Measurements from ENCODE around the gene NUDT8.
"Not testable (repeated sequence)": the region's sequence is repeated elsewhere in the genome, so short reads cannot be mapped to it uniquely, and the experiment has no call there.

The NUDT8 gene

DNA sequence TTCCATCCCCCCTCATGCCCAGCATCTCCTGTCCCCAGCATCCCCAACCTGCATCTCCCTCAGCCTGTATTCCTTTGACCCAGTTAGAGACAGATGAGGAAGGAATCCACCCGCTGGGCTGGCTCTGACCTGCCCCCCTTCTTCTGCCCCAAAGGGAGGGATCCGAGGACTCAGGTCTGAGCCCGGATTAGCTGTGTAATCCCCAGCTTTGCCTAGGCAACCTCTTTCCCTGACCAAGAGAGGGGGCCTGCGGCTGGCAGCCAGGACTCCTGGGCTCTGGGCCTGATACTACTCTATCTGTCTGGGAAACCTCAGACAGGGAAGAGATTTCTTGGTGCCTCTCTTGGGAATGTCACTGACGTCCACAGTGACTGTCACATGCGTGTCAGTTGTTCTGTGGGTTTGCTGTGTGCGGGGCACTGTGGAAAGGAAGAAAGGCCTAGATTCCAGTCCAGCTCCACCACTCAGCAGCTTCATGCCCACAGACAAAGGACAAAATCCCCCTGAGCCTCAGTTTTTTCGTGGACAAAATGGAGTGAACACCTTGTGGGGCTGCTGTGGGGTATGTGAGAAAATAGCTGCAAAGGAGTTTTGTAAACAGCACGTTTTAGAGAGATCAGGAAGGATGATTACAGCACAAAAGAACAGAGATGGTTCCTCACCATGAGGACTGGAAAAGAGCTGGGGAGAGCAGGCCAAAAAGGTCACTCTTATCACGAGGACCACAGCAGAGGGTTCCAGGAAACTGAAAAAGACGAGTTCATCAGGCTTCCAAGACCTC is 24.3 kb downstream of the NUDT8 start:
- peaks cover 26% of the 10 kb centered on the region for H3K4me1 ChIP-seq (ENCODE audit: insufficient read depth, low read length)
- no peak overlapping the region; the same call in 1 of the 2 replicates for H3K27ac ChIP-seq (ENCODE audit: low read depth, low read length)
- no peak overlapping the region for H3K9ac ChIP-seq (ENCODE audit: low read depth, low read length)
- H3K9me3 ChIP-seq (ENCODE audit: insufficient read depth, low read depth, low read length): 0 out of 2 replicates have a peak, but pooled peaks cover 3% of the 10 kb centered on the region
- H3K27me3 ChIP-seq (ENCODE audit: insufficient read depth, low read length): no peaks in the 10 kb centered on the region
- WGBS: 70% methylated on average over 11 of the region's 11 CpGs
- no peak overlapping the region for H3K4me3 ChIP-seq (ENCODE audit: low read length)
- peaks cover 21% of the 10 kb centered on the region for H3K36me3 ChIP-seq (ENCODE audit: insufficient read depth, low read length)

DNA sequence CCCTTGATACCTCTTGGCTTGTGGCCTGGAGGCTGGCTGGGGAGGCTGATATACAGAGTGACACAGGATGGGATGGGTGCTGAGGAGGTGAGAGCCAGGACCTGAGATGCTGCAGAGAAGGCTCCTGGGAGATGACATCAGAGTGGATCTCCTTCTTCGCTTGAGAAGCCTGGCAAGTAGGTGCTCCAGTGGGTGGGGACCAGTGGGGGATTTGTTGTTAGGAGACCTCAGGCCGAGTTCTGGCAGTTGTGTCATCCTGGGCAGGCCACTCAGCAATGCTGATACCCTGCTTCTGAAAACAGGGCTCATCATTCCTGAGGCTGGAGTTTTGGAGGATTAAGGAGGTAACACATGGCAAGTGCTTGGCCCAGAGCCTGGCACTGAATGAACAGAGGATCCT is 24.9 kb downstream of the NUDT8 start:
- no peak overlapping the region for H3K27ac ChIP-seq (ENCODE audit: low read depth, low read length)
- WGBS: 83% methylated on average over 2 of the region's 2 CpGs
- H3K4me3 ChIP-seq (ENCODE audit: low read length): no peak overlapping the region
- H3K36me3 ChIP-seq (ENCODE audit: insufficient read depth, low read length): peaks cover 15% of the 10 kb centered on the region
- H3K27me3 ChIP-seq (ENCODE audit: insufficient read depth, low read length): no peaks in the 10 kb centered on the region
- no peak overlapping the region for H3K9ac ChIP-seq (ENCODE audit: low read depth, low read length)
- 0 out of 2 replicates have a peak, but pooled peaks cover 3% of the 10 kb centered on the region for H3K9me3 ChIP-seq (ENCODE audit: insufficient read depth, low read depth, low read length)
- H3K4me1 ChIP-seq (ENCODE audit: insufficient read depth, low read length): peaks cover 26% of the 10 kb centered on the region

DNA sequence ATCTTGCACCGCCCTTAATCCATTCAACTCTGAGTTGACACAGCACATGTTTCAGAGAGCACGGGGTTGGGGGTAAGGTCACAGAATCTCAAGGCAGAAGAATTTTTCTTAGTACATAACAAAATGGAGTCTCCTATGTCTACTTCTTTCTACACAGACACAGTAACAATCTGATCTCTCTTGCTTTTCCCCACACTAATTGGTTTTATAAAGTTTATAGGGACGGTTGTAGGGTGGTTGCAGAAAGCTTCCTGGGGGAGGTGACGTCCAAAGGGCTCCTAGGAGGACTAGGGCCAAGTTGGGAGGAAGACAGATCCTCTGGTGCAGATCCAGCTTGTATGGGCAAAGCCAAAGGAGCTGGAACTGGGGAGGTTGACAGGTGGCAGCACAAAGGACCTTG is 25.6 kb downstream of the NUDT8 start:
- H3K36me3 ChIP-seq (ENCODE audit: insufficient read depth, low read length); H3K9me3 ChIP-seq (ENCODE audit: insufficient read depth, low read depth, low read length); H3K27me3 ChIP-seq (ENCODE audit: insufficient read depth, low read length); H3K4me3 ChIP-seq (ENCODE audit: low read length): not testable (repeated sequence)
- H3K27ac ChIP-seq (ENCODE audit: low read depth, low read length): peak overlapping the region; percentile 58; the same call in 1 of the 2 replicates
- peak overlapping the region; percentile 5; the same call in 1 of the 2 replicates for H3K9ac ChIP-seq (ENCODE audit: low read depth, low read length)
- 65% methylated on average over 2 of the region's 4 CpGs for WGBS
- peaks cover 26% of the 10 kb centered on the region for H3K4me1 ChIP-seq (ENCODE audit: insufficient read depth, low read length)

DNA sequence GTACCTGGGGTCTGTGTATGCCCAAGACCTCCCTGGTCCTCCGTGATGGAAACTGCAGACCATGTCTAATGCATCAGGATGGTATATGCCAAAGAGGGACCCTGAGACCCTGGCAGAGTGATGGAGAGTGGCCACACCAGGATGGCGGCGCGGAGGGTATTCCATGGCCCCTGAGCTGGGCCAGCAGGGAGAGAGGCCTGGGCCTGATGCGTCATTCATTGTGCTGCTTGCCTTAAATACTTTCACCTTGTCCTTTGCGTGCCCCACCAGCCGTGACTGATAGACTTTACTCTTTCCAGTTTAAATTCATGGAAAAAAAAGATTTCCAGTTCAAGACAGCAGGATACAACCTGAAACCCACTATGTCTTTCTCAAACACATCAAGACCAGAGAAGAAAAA is 28.6 kb downstream of the NUDT8 start:
- no peaks in the 10 kb centered on the region for H3K36me3 ChIP-seq (ENCODE audit: insufficient read depth, low read length)
- no peak overlapping the region for H3K27ac ChIP-seq (ENCODE audit: low read depth, low read length)
- H3K9me3 ChIP-seq (ENCODE audit: insufficient read depth, low read depth, low read length): peaks cover 18% of the 10 kb centered on the region
- H3K4me3 ChIP-seq (ENCODE audit: low read length): no peak overlapping the region
- peaks cover 24% of the 10 kb centered on the region for H3K4me1 ChIP-seq (ENCODE audit: insufficient read depth, low read length)
- no peak overlapping the region for H3K9ac ChIP-seq (ENCODE audit: low read depth, low read length)
- H3K27me3 ChIP-seq (ENCODE audit: insufficient read depth, low read length): no peaks in the 10 kb centered on the region
- WGBS: 96% methylated on average over 7 of the region's 7 CpGs

DNA sequence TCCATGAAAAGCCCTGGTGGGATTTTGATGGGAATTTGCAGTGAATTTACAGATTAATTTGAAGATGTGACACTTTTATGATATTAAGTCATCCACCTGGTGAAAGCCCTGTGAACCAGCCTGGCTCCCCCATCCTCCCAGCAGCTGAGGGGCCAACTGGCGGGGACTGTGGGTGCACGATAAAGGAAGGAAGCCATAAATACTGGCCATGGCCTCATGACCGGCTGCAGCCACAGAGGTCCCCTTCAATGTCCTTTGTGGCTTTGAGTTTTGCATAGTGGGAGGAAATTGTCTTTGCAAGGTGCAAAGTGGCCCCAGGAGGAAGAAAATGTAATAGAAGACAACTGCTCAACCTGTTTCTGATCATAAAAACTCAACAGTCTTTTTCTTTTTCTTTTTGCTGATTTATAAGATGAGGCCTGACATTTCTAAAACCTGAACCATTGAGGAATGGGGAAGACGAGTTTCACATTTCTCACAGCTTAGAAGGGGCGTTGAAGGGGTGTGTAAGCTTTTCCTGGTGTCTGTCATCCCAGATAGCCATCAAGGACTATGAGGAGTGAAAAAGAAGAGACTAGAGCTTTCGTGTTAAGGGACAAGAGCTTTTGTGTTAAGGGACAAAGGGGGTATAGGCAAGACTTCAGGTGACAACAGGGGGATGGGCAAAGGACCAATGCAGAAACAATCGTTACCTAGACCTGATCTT is 29.3 kb downstream of the NUDT8 start:
- no peak overlapping the region for H3K4me3 ChIP-seq (ENCODE audit: low read length)
- H3K9me3 ChIP-seq (ENCODE audit: insufficient read depth, low read depth, low read length): peaks cover 18% of the 10 kb centered on the region
- H3K27ac ChIP-seq (ENCODE audit: low read depth, low read length): no peak overlapping the region
- H3K9ac ChIP-seq (ENCODE audit: low read depth, low read length): no peak overlapping the region
- 91% methylated on average over 7 of the region's 7 CpGs for WGBS
- H3K27me3 ChIP-seq (ENCODE audit: insufficient read depth, low read length): no peaks in the 10 kb centered on the region
- peaks cover 20% of the 10 kb centered on the region for H3K4me1 ChIP-seq (ENCODE audit: insufficient read depth, low read length)
- no peaks in the 10 kb centered on the region for H3K36me3 ChIP-seq (ENCODE audit: insufficient read depth, low read length)

DNA sequence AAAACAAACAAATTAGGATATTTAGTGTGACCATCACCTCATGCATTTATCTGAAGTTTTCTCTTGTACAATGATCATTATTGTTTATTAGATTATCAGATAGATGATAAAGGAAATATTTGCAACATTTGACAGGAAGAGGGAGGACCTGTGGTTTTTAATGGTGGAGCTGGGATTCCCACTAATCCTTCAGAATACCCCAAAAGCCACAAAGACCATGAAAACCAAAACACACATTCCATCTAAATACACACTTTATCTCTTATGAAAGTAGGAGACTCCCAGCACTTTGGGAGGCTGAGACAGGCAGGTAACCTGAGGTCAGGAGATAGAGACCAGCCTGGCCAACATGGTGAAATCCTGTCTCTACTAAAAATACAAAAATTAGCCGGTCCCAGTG is 30.6 kb downstream of the NUDT8 start:
- no peak overlapping the region for H3K9ac ChIP-seq (ENCODE audit: low read depth, low read length)
- H3K27me3 ChIP-seq (ENCODE audit: insufficient read depth, low read length): no peaks in the 10 kb centered on the region
- H3K4me1 ChIP-seq (ENCODE audit: insufficient read depth, low read length): peaks cover 7% of the 10 kb centered on the region
- peaks cover 18% of the 10 kb centered on the region for H3K9me3 ChIP-seq (ENCODE audit: insufficient read depth, low read depth, low read length)
- WGBS: 93% methylated on average over 1 of the region's 1 CpG
- no peak overlapping the region for H3K27ac ChIP-seq (ENCODE audit: low read depth, low read length)
- no peaks in the 10 kb centered on the region for H3K36me3 ChIP-seq (ENCODE audit: insufficient read depth, low read length)
- H3K4me3 ChIP-seq (ENCODE audit: low read length): no peak overlapping the region

DNA sequence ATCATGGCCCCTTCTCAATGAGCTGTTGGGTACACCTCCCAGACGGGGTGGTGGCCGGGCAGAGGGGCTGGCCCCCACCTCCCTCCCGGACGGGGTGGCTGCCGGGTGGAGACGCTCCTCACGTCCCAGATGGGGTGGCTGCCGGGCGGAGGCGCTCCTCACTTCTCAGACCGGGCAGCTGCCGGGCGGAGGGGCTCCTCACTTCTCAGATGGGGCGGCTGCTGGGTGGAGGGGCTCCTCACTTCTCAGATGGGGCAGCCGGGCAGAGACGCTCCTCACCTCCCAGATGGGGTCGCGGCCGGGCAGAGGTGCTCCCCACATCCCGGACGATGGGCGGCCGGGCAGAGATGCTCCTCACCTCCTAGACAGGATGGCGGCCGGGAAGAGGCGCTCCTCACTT is 31.8 kb downstream of the NUDT8 start:
- H3K27ac ChIP-seq (ENCODE audit: low read depth, low read length); H3K36me3 ChIP-seq (ENCODE audit: insufficient read depth, low read length); H3K27me3 ChIP-seq (ENCODE audit: insufficient read depth, low read length); H3K9ac ChIP-seq (ENCODE audit: low read depth, low read length); H3K4me3 ChIP-seq (ENCODE audit: low read length); H3K4me1 ChIP-seq (ENCODE audit: insufficient read depth, low read length): not testable (repeated sequence)
- H3K9me3 ChIP-seq (ENCODE audit: insufficient read depth, low read depth, low read length): peaks cover 18% of the 10 kb centered on the region
- 96% methylated on average over 26 of the region's 26 CpGs for WGBS

DNA sequence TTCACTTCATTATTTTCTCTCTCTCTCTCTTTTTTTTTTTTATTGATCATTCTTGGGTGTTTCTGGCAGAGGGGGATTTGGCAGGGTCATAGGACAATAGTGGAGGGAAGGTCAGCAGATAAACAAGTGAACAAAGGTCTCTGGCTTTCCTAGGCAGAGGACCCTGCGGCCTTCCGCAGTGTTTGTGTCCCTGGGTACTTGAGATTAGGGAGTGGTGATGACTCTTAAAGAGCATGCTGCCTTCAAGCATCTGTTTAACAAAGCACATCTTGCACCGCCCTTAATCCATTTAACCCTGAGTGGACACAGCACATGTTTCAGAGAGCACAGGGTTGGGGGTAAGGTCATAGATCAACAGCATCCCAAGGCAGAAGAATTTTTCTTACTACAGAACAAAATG is 32.3 kb downstream of the NUDT8 start:
- not testable (repeated sequence) for H3K9ac ChIP-seq (ENCODE audit: low read depth, low read length); H3K27me3 ChIP-seq (ENCODE audit: insufficient read depth, low read length); H3K27ac ChIP-seq (ENCODE audit: low read depth, low read length); H3K36me3 ChIP-seq (ENCODE audit: insufficient read depth, low read length); H3K4me1 ChIP-seq (ENCODE audit: insufficient read depth, low read length); H3K4me3 ChIP-seq (ENCODE audit: low read length)
- no CpG with 5 or more reads among the region's 3 CpGs for WGBS
- peaks cover 15% of the 10 kb centered on the region for H3K9me3 ChIP-seq (ENCODE audit: insufficient read depth, low read depth, low read length)

DNA sequence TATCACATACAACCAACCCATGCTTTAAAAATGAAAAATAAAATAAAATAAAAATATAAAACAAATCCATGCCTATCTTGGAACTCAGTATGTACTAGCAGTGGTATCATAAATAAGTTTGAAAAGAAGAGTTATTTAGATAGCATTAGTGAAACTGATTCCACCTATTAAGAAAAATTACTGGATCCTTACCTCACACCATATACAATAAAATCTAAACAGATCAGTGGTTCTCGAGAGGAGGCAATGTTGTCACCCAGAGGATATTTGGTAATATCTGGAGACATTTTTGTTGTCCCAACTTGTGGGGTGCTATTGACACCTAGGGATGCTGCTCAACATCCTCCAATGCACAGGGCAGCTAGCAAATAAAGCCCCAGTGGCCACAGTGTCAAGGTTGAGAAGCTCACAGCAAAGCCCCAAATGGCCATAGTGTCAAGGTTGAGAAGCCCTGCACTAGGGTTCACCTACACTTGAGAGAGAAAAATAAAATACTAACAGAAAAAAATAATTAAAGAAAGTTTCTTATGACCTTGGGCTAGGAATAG is 32.9 kb downstream of the NUDT8 start:
- H3K4me1 ChIP-seq (ENCODE audit: insufficient read depth, low read length): no peaks in the 10 kb centered on the region
- no peak overlapping the region for H3K4me3 ChIP-seq (ENCODE audit: low read length)
- H3K27me3 ChIP-seq (ENCODE audit: insufficient read depth, low read length): no peaks in the 10 kb centered on the region
- H3K27ac ChIP-seq (ENCODE audit: low read depth, low read length): no peak overlapping the region
- 92% methylated on average over 1 of the region's 1 CpG for WGBS
- no peaks in the 10 kb centered on the region for H3K36me3 ChIP-seq (ENCODE audit: insufficient read depth, low read length)
- H3K9me3 ChIP-seq (ENCODE audit: insufficient read depth, low read depth, low read length): peaks cover 15% of the 10 kb centered on the region
- no peak overlapping the region for H3K9ac ChIP-seq (ENCODE audit: low read depth, low read length)

DNA sequence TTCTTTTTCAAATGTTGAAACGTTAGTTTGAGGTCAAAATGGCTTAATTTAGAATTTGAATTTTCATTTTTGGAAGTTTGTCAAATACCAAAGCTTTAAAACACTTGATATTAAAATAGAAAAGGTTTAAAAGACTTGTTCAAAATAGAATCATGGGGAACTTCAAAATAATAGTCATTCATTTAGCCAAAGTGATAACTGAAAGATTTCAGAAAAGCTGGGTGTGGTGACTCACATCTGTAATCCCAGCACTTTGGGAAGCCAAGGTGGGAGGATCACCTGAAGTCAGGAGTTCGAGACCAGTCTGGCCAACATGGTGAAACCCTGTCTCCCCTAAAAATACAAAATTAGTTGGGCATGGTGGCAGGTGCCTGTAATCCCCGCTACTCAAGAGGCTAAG is 35.3 kb downstream of the NUDT8 start:
- Histone ChIP-seq H3K9me3 (ENCODE audit: insufficient read depth, low read depth, low read length) (peaks cover 15% of the 10 kb centered on the region), H3K9ac (ENCODE audit: low read depth, low read length) (no peak overlapping the region), H3K36me3 (ENCODE audit: insufficient read depth, low read length) (no peaks in the 10 kb centered on the region), H3K27ac (ENCODE audit: low read depth, low read length) (no peak overlapping the region), H3K4me1 (ENCODE audit: insufficient read depth, low read length) (no peaks in the 10 kb centered on the region), H3K4me3 (ENCODE audit: low read length) (no peak overlapping the region), H3K27me3 (ENCODE audit: insufficient read depth, low read length) (no peaks in the 10 kb centered on the region)
- WGBS: 92% methylated on average over 2 of the region's 3 CpGs

DNA sequence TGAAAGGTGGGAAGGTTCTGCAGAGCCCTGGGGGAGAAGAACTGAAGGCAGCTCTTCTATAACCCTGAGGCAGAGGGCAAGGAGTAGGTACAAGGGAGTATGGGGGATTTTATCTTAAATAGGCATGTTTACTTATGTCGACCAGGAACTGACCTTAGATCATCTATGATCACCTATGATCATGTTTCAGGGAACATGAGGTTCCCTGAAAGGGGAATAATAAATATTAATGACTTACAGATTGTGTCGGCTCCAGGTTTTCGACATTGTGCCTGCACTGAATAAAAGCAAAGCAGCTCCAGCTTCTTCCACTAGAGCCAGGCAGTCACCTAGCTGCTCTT is 36.2 kb downstream of the NUDT8 start:
- 72% methylated on average over 3 of the region's 3 CpGs for WGBS
- Histone ChIP-seq H3K27ac (ENCODE audit: low read depth, low read length) (no peak overlapping the region), H3K9me3 (ENCODE audit: insufficient read depth, low read depth, low read length) (peaks cover 11% of the 10 kb centered on the region), H3K4me1 (ENCODE audit: insufficient read depth, low read length) (no peaks in the 10 kb centered on the region), H3K4me3 (ENCODE audit: low read length) (no peak overlapping the region), H3K27me3 (ENCODE audit: insufficient read depth, low read length) (no peaks in the 10 kb centered on the region), H3K36me3 (ENCODE audit: insufficient read depth, low read length) (peaks cover 5% of the 10 kb centered on the region; the same call in 1 of the 2 replicates), H3K9ac (ENCODE audit: low read depth, low read length) (no peak overlapping the region)

All from HUES64 (cell line).